HCT116 (cell line): ENCODE measurements around the gene RPS6KA2. TPM values are rescaled to one million over a fixed set of nuclear protein-coding genes. Genes with fewer than 3 reads are reported as not detected.

Source experiments
- ATAC-seq: fragments of 200-7000 bp; cut with Tn5 transposase; 2 replicates; pipeline ENCODE4 v1.9.1; 2020; ENCODE audit warnings: mild to moderate bottlenecking, moderate library complexity
- BruUV-seq: library from RNA; stranded (reverse); fragments of 400-500 nt; replicated peaks from 2 replicates; lab custom pipeline; 2021; lab: Mats Ljungman, UMichigan
- CTCF ChIA-PET: fragments of 300-600 bp; sonication (Branson Sonifier 250); formaldehyde crosslinking; loops from one replicate; lab custom pipeline; 2021; ENCODE audit warnings: antibody characterized with exemption; lab: Charles Lee
- POLR2A ChIA-PET: fragments of 300-600, 350-600 bp; sonication (Branson Sonifier 250); formaldehyde crosslinking; loops from one replicate; lab custom pipeline; 2021; ENCODE audit warnings: antibody characterized with exemption; lab: Charles Lee
- RAD21 ChIA-PET, 2 experiments: fragments of 300-600 bp; sonication (Branson Sonifier 250); formaldehyde crosslinking; loops; one replicate each; lab custom pipeline; 2023; ENCODE audit warnings: low total read pairs in 2 of 2; ENCODE audit not compliant: uncharacterized antibody in 2 of 2, unreplicated experiment in 2 of 2, low non-redundant PET in 1 of 2; lab: Charles Lee
- DNase-seq: peaks from one replicate; pipeline ENCODE4 v3.0.0-alpha.2; 2010; ENCODE audit warnings: low read depth, low spot score
- H2AFZ ChIP-seq: fragments of 200-600 bp; shearing (Covaris generic), sonication (generic); 2 replicates; pipeline ENCODE4 v1.6.1; 2017; ENCODE audit warnings: low read depth, mixed run types, mixed read lengths, antibody characterized with exemption, low read length; ENCODE audit not compliant: poor library complexity, severe bottlenecking
- H3K27ac ChIP-seq: 2 replicates; pipeline ENCODE4 v1.5.1; 2012; ENCODE audit warnings: low read depth, low read length
- H3K27me3 ChIP-seq: fragments of 200-600 bp; sonication (generic); 2 replicates; pipeline ENCODE4 v1.6.1; 2016; ENCODE audit warnings: mixed run types, low read length, mixed read lengths; ENCODE audit not compliant: insufficient read depth
- H3K36me3 ChIP-seq, 2 experiments: fragments of 200-500 bp in 1 of 2; fragments of 200-600 bp in 1 of 2; sonication (Bioruptor generic) in 1 of 2; sonication (generic) in 1 of 2; 2 replicates each; pipeline versions ENCODE4 v1.5.1 to v1.6.1; 2014 to 2016; ENCODE audit warnings: low read length in 2 of 2, inconsistent platforms in 1 of 2, mixed read lengths in 1 of 2, mixed run types in 1 of 2; ENCODE audit not compliant: insufficient read depth in 2 of 2, control insufficient read depth in 1 of 2
- H3K4me1 ChIP-seq, 2 experiments: fragments of 200-600 bp in 1 of 2; sonication (generic) in 1 of 2; 2 replicates each; pipeline versions ENCODE4 v1.5.1 to v1.6.1; 2012 to 2017; ENCODE audit warnings: low read length in 2 of 2, inconsistent platforms in 1 of 2, mild to moderate bottlenecking in 1 of 2, mixed read lengths in 1 of 2, mixed run types in 1 of 2, moderate library complexity in 1 of 2; ENCODE audit not compliant: insufficient read depth in 2 of 2, control insufficient read depth in 1 of 2
- H3K4me2 ChIP-seq: fragments of 200-600 bp; sonication (generic); 2 replicates; pipeline ENCODE4 v1.6.1; 2017; ENCODE audit warnings: mixed run types, low read length, mixed read lengths
- H3K4me3 ChIP-seq, 2 experiments: fragments of 200-600 bp in 1 of 2; sonication (generic) in 1 of 2; replicated peaks in 1 of 2; 2 replicates each; pipeline ENCODE4 v1.5.1; 2011 to 2016; ENCODE audit warnings: low read length in 2 of 2, control low read depth in 1 of 2, low read depth in 1 of 2, mild to moderate bottlenecking in 1 of 2, mixed read lengths in 1 of 2, mixed run types in 1 of 2
- H3K79me2 ChIP-seq: fragments of 200-600 bp; sonication (generic); 2 replicates; pipeline ENCODE4 v1.6.1; 2017; ENCODE audit warnings: mild to moderate bottlenecking, mixed run types, low read length, moderate library complexity, mixed read lengths; ENCODE audit not compliant: insufficient read depth
- H3K9ac ChIP-seq: fragments of 200-600 bp; sonication (generic); 2 replicates; pipeline ENCODE4 v1.6.1; 2016; ENCODE audit warnings: low read length, mixed read lengths
- H3K9me2 ChIP-seq: fragments of 200-600 bp; sonication (generic), shearing (Covaris generic); 2 replicates; pipeline ENCODE4 v1.6.1; 2017; ENCODE audit warnings: mixed run types, mild to moderate bottlenecking, moderate library complexity; ENCODE audit not compliant: insufficient read depth
- H3K9me3 ChIP-seq, 2 experiments: fragments of 200-500 bp in 1 of 2; fragments of 200-600 bp in 1 of 2; sonication (Bioruptor generic) in 1 of 2; sonication (generic) in 1 of 2; 2 replicates each; pipeline ENCODE4 v1.6.1; 2014 to 2017; ENCODE audit warnings: low read length in 2 of 2, mixed read lengths in 2 of 2, inconsistent platforms in 1 of 2, low read depth in 1 of 2, mild to moderate bottlenecking in 1 of 2, mixed run types in 1 of 2, moderate library complexity in 1 of 2; ENCODE audit not compliant: control insufficient read depth in 1 of 2, insufficient read depth in 1 of 2
- H4K20me1 ChIP-seq: fragments of 200-600 bp; sonication (generic), shearing (Covaris generic); 2 replicates; pipeline ENCODE4 v1.6.1; 2017; ENCODE audit warnings: mixed run types, mild to moderate bottlenecking, moderate library complexity; ENCODE audit not compliant: insufficient read depth
- CEBPB ChIP-seq: IDR thresholded peaks from 2 replicates; pipeline ENCODE4 v1.6.1; 2012; ENCODE audit warnings: low read depth
- ELF1 ChIP-seq: IDR thresholded peaks from 2 replicates; pipeline ENCODE4 v1.6.1; 2012; ENCODE audit warnings: low read depth, borderline replicate concordance
- RAD21 ChIP-seq: IDR thresholded peaks from 2 replicates; pipeline ENCODE4 v1.6.1; 2012; ENCODE audit warnings: low read depth, mild to moderate bottlenecking
- SRF ChIP-seq: IDR thresholded peaks from 2 replicates; pipeline ENCODE4 v1.6.1; 2012; ENCODE audit warnings: low read depth
- intact Hi-C: fragments of 100-400 bp; cut with micrococcal nuclease; formaldehyde crosslinking; loops from 2 replicates; pipeline ENCODE4 v1.10.0; 2022
- total RNA-seq: library from RNA; stranded (reverse); gene quantifications from one replicate; pipeline ENCODE4 v1.2.1, GENCODE V29; 2021; ENCODE audit not compliant: unreplicated experiment
- TF ChIP-seq, protein P1 (sequence below): IDR thresholded peaks from 2 replicates; pipeline ENCODE4 v1.6.1; 2011; ENCODE audit warnings: mild to moderate bottlenecking, low read length, moderate library complexity; ENCODE audit not compliant: insufficient replicate concordance; ENCODE audit errors: extremely low read depth
- TF ChIP-seq, protein P2 (sequence below): IDR thresholded peaks from 2 replicates; pipeline ENCODE4 v1.6.1; 2012

The RPS6KA2 gene
- total RNA-seq, 1 experiment from 2014 or later: 8.5 TPM

DNA sequence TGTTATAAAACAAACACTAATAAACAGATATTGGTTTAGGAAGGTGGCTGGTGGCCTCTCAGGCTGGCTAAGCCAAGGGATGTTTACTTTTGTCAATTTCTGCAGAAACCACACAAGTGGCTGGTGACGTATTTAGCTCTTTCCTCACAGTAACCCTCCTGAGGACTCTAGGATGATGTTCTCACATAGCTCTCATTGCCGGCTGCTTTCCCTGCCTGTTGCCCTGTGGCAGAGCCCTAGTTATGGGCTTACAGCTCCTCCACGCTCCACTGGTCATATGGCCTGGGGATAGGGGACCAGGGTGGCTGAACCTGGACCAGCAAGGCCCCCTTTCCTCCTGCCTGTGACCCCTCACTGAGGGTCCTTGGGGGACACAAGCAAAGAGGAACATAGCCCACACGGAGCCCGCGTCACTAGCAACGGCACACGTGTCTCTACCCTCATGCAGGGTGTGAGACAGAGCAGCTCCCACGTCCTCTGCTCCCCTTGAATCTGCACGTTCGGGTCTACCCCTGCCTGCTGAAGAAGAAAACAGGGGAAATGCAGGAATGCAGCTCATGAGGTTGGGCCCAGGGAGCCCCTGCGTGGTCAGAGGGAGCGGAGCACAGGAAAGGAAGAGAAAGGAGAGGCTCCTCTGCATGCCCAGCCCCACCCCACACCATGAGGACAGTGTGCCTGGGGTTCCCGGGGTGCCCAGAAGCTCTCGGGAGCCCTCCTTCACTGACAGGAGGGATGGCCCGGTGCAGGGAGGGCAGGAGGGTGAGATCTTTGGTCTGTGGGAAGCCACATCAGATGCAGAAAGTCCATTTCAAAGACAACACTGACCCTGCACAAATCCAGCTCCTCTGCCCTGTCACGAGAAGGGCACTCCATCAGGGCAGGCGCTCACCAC lies 54.4 kb downstream of the RPS6KA2 start:
- no TSS peak for BruUV-seq
- no peaks in the 10 kb centered on the region for H3K36me3 ChIP-seq
- peaks cover 0 to 5% of the 10 kb centered on the region in 2 experiments; a peak in 1 of 4 replicates for H3K4me1 ChIP-seq
- H3K4me3 ChIP-seq: no peak overlapping the region
- DNase-seq (no peak), ATAC-seq (no peak)
- intact Hi-C loops: no loop called here
- H3K79me2 ChIP-seq: no peaks in the 10 kb centered on the region
- H3K9me2 ChIP-seq: no peaks in the 10 kb centered on the region
- H3K27me3 ChIP-seq: no peaks in the 10 kb centered on the region
- POLR2A ChIA-PET: no interaction called here
- H2AFZ ChIP-seq: no peak overlapping the region
- no peak overlapping the region for H3K9ac ChIP-seq
- H4K20me1 ChIP-seq: no peaks in the 10 kb centered on the region
- H3K4me2 ChIP-seq: no peak overlapping the region
- RAD21 ChIA-PET: no interaction called here
- TF ChIP-seq CEBPB: no peak
- TF ChIP-seq ELF1: no peak
- no peak for TF ChIP-seq RAD21
- TF ChIP-seq, protein P1, sequence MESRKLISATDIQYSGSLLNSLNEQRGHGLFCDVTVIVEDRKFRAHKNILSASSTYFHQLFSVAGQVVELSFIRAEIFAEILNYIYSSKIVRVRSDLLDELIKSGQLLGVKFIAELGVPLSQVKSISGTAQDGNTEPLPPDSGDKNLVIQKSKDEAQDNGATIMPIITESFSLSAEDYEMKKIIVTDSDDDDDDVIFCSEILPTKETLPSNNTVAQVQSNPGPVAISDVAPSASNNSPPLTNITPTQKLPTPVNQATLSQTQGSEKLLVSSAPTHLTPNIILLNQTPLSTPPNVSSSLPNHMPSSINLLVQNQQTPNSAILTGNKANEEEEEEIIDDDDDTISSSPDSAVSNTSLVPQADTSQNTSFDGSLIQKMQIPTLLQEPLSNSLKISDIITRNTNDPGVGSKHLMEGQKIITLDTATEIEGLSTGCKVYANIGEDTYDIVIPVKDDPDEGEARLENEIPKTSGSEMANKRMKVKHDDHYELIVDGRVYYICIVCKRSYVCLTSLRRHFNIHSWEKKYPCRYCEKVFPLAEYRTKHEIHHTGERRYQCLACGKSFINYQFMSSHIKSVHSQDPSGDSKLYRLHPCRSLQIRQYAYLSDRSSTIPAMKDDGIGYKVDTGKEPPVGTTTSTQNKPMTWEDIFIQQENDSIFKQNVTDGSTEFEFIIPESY: no peak
- TF ChIP-seq, protein P2, sequence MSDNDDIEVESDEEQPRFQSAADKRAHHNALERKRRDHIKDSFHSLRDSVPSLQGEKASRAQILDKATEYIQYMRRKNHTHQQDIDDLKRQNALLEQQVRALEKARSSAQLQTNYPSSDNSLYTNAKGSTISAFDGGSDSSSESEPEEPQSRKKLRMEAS: no peak
- no peak for TF ChIP-seq SRF
- TF ChIP-seq, all 23 proteins: peak for 0
- no peak overlapping the region for H3K27ac ChIP-seq
- no peaks in the 10 kb centered on the region for H3K9me3 ChIP-seq
- CTCF ChIA-PET: no interaction called here
